ENCODE measurements around the gene GAA. TPM values are rescaled to one million over a fixed set of nuclear protein-coding genes. Genes with fewer than 3 reads are reported as not detected.

GAA gene
- total RNA-seq, 1 donor from 2014 or later, result 15.2 TPM

DNA sequence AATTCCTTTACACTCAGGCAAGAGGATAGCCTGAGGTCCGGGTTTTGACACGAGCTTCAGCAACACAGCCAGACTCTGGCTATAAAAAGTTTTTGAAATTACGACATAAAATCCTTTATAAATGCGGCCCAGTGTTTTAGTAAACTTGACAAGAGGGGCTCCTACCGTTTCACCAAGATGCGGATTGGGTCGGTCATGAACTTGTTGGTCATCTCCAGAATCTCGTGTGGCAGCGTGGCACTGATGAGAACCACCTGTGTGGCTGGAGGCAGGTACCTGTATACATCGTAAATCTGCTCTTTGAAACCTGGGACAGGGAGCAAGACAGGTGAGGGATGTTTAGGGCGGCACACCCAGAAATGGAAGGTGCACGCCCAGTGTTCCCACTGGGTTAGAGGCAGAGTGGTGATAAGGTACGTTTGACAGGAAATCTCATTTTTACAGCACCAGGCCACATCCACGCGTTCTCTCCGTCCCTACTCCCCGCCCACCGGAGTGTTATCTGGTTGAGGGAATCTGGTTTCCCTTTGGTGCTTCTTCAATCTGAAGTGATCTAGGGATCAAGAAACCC, 37.6 kb downstream of the GAA start:
- H3K4me1 ChIP-seq, result peaks cover 13% of the 10 kb centered on the region
- H3K36me3 Mint-ChIP-seq, result peaks cover 42% of the 10 kb centered on the region
- no peak overlapping the region for H3K4me2 ChIP-seq
- H3K27me3 ChIP-seq, result no peaks in the 10 kb centered on the region
- H3K27ac Mint-ChIP-seq, result no peak overlapping the region
- H2AFZ ChIP-seq (replicated peaks), result no peak overlapping the region
- H3K27me3 Mint-ChIP-seq (ENCODE audit: insufficient read depth, low read depth), result no peaks in the 10 kb centered on the region
- TF ChIP-seq, protein P1, sequence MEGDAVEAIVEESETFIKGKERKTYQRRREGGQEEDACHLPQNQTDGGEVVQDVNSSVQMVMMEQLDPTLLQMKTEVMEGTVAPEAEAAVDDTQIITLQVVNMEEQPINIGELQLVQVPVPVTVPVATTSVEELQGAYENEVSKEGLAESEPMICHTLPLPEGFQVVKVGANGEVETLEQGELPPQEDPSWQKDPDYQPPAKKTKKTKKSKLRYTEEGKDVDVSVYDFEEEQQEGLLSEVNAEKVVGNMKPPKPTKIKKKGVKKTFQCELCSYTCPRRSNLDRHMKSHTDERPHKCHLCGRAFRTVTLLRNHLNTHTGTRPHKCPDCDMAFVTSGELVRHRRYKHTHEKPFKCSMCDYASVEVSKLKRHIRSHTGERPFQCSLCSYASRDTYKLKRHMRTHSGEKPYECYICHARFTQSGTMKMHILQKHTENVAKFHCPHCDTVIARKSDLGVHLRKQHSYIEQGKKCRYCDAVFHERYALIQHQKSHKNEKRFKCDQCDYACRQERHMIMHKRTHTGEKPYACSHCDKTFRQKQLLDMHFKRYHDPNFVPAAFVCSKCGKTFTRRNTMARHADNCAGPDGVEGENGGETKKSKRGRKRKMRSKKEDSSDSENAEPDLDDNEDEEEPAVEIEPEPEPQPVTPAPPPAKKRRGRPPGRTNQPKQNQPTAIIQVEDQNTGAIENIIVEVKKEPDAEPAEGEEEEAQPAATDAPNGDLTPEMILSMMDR (IDR thresholded peaks at IDR 0.05), result no peak
- TF ChIP-seq EZH2 (IDR thresholded peaks at IDR 0.05), result no peak
- no peak for TF ChIP-seq EZH2phosphoT487 (IDR thresholded peaks at IDR 0.05)
- H3K4me1 Mint-ChIP-seq, result peaks cover 12% of the 10 kb centered on the region
- no peak for DNase-seq (ENCODE audit: low spot score)
- peaks cover 23% of the 10 kb centered on the region for H4K20me1 ChIP-seq (ENCODE audit: low read depth)
- H3K36me3 ChIP-seq, result peaks cover 27% of the 10 kb centered on the region
- no peaks in the 10 kb centered on the region for H3K9me3 ChIP-seq (ENCODE audit: low read depth)
- H3K27ac ChIP-seq, result no peak overlapping the region
- no peak overlapping the region for H3K4me3 ChIP-seq
- peaks cover 21% of the 10 kb centered on the region for H3K79me2 ChIP-seq (ENCODE audit: low read depth)
- H3K4me3 Mint-ChIP-seq, result no peak overlapping the region
- H3K9me3 Mint-ChIP-seq, result no peaks in the 10 kb centered on the region
- peaks cover 12% of the 10 kb centered on the region for H3F3A ChIP-seq (ENCODE audit: low read depth)
- H3K9ac ChIP-seq, result no peak overlapping the region

GRCh38 chr17:80141463-80142165, 40.2 kb downstream of the GAA start:
- no peaks in the 10 kb centered on the region for H3K27me3 ChIP-seq
- H3K36me3 ChIP-seq, result peaks cover 27% of the 10 kb centered on the region
- H3K27me3 Mint-ChIP-seq (ENCODE audit: insufficient read depth, low read depth), result peaks cover 4% of the 10 kb centered on the region
- H3K27ac Mint-ChIP-seq, result no peak overlapping the region
- H3K4me3 ChIP-seq, result no peak overlapping the region
- no peak overlapping the region for H3K27ac ChIP-seq
- H3K4me1 ChIP-seq, result peaks cover 28% of the 10 kb centered on the region
- peaks cover 34% of the 10 kb centered on the region for H3K4me1 Mint-ChIP-seq
- peaks cover 48% of the 10 kb centered on the region for H3K79me2 ChIP-seq (ENCODE audit: low read depth)
- peak; percentile 34 for DNase-seq (ENCODE audit: low spot score)
- H3F3A ChIP-seq (ENCODE audit: low read depth), result peaks cover 17% of the 10 kb centered on the region
- H4K20me1 ChIP-seq (ENCODE audit: low read depth), result peaks cover 49% of the 10 kb centered on the region
- no peak overlapping the region for H3K4me2 ChIP-seq
- H3K4me3 Mint-ChIP-seq, result no peak overlapping the region
- H3K36me3 Mint-ChIP-seq, result peaks cover 44% of the 10 kb centered on the region
- peak overlapping the region; percentile 17 for H3K9ac ChIP-seq
- no peak overlapping the region for H2AFZ ChIP-seq (replicated peaks)
- TF ChIP-seq EZH2 (IDR thresholded peaks at IDR 0.05) (no peak), EZH2phosphoT487 (IDR thresholded peaks at IDR 0.05) (no peak)
- TF ChIP-seq, protein P1 (IDR thresholded peaks at IDR 0.05), result no peak
- no peaks in the 10 kb centered on the region for H3K9me3 Mint-ChIP-seq
- no peaks in the 10 kb centered on the region for H3K9me3 ChIP-seq (ENCODE audit: low read depth)

- peak overlapping the region; percentile 30 for H3K27ac ChIP-seq
- no peak overlapping the region for H3K4me2 ChIP-seq
- peaks cover 4% of the 10 kb centered on the region for H3K27me3 Mint-ChIP-seq (ENCODE audit: insufficient read depth, low read depth)
- H3K9ac ChIP-seq, result peak overlapping the region; percentile 17
- no peak overlapping the region for H2AFZ ChIP-seq (replicated peaks)
- peaks cover 39% of the 10 kb centered on the region for H3K4me1 Mint-ChIP-seq
- no peak overlapping the region for H3K4me3 ChIP-seq
- peaks cover 57% of the 10 kb centered on the region for H3K79me2 ChIP-seq (ENCODE audit: low read depth)
- TF ChIP-seq, protein P1 (IDR thresholded peaks at IDR 0.05), result no peak
- no peaks in the 10 kb centered on the region for H3K9me3 ChIP-seq (ENCODE audit: low read depth)
- peaks cover 50% of the 10 kb centered on the region for H4K20me1 ChIP-seq (ENCODE audit: low read depth)
- DNase-seq (ENCODE audit: low spot score), result no peak
- no peak overlapping the region for H3K4me3 Mint-ChIP-seq
- no peaks in the 10 kb centered on the region for H3K27me3 ChIP-seq
- no peak overlapping the region for H3K27ac Mint-ChIP-seq
- peaks cover 27% of the 10 kb centered on the region for H3K36me3 ChIP-seq
- no peaks in the 10 kb centered on the region for H3K9me3 Mint-ChIP-seq
- peaks cover 29% of the 10 kb centered on the region for H3K4me1 ChIP-seq
- peaks cover 19% of the 10 kb centered on the region for H3F3A ChIP-seq (ENCODE audit: low read depth)
- peaks cover 33% of the 10 kb centered on the region for H3K36me3 Mint-ChIP-seq
Measured at GRCh38 chr17:80142929-80143328, 41.5 kb downstream of the GAA start.
